DOHH2 (cell line): Measurements from ENCODE around the gene PCDH9.

Source experiments
- H3F3A ChIP-seq: fragments of 200-600 bp; sonication (generic), shearing (Covaris generic); 2 replicates; pipeline ENCODE4 v1.6.0; 2016; ENCODE audit warnings: antibody characterized with exemption, mild to moderate bottlenecking; ENCODE audit not compliant: control insufficient read depth, insufficient read depth
- H3K27ac ChIP-seq: fragments of 200-600 bp; sonication (generic); 2 replicates; pipeline ENCODE4 v1.5.1; 2014; ENCODE audit warnings: low read depth, mild to moderate bottlenecking, low read length, moderate library complexity
- H3K27me3 ChIP-seq: fragments of 200-600 bp; sonication (generic); 2 replicates; pipeline ENCODE4 v1.6.1; 2014; ENCODE audit warnings: mild to moderate bottlenecking, low read length, mixed read lengths; ENCODE audit not compliant: control insufficient read depth
- H3K36me3 ChIP-seq: fragments of 200-600 bp; sonication (generic); 2 replicates; pipeline ENCODE4 v1.6.1; 2014; ENCODE audit warnings: mild to moderate bottlenecking, low read length, moderate library complexity, mixed read lengths; ENCODE audit not compliant: control insufficient read depth
- H3K4me1 ChIP-seq: fragments of 200-600 bp; sonication (generic); 2 replicates; pipeline ENCODE4 v1.6.1; 2014; ENCODE audit warnings: mild to moderate bottlenecking, low read length, mixed read lengths; ENCODE audit not compliant: control insufficient read depth
- H3K4me2 ChIP-seq: fragments of 200-600 bp; sonication (generic); 2 replicates; pipeline ENCODE4 v1.6.0; 2014; ENCODE audit warnings: mild to moderate bottlenecking, low read length, moderate library complexity
- H3K4me3 ChIP-seq: fragments of 200-600 bp; sonication (generic); 2 replicates; pipeline ENCODE4 v1.5.1; 2014; ENCODE audit warnings: mild to moderate bottlenecking, low read length, mixed read lengths
- H3K79me2 ChIP-seq: fragments of 200-600 bp; sonication (generic); 2 replicates; pipeline ENCODE4 v1.6.1; 2014; ENCODE audit warnings: mild to moderate bottlenecking, low read length, mixed read lengths; ENCODE audit not compliant: control insufficient read depth
- H3K9me2 ChIP-seq: fragments of 200-600 bp; sonication (generic); replicated peaks from 2 replicates; pipeline ENCODE4 v1.6.1; 2014; ENCODE audit warnings: mild to moderate bottlenecking, low read length, mixed read lengths; ENCODE audit not compliant: control insufficient read depth
- H3K9me3 ChIP-seq: fragments of 200-600 bp; sonication (generic); 2 replicates; pipeline ENCODE4 v1.6.1; 2014; ENCODE audit warnings: antibody characterized with exemption, low read length, mixed read lengths; ENCODE audit not compliant: control insufficient read depth, insufficient read depth
- H4K20me1 ChIP-seq: fragments of 200-600 bp; sonication (generic); 2 replicates; pipeline ENCODE4 v1.6.0; 2014; ENCODE audit warnings: low read depth, mild to moderate bottlenecking, antibody characterized with exemption, low read length, moderate library complexity; ENCODE audit not compliant: control insufficient read depth, insufficient read depth
- EZH2phosphoT487 ChIP-seq: fragments of 200-600 bp; sonication (generic); IDR thresholded peaks from 2 replicates; pipeline ENCODE4 v1.6.1; 2017; ENCODE audit warnings: borderline replicate concordance, mild to moderate bottlenecking, antibody characterized with exemption, low read length, moderate library complexity, mixed read lengths
- TF ChIP-seq, protein P1 (sequence below): fragments of 200-600 bp; sonication (generic); IDR thresholded peaks from one replicate; pipeline ENCODE4 v1.5.1; 2014; ENCODE audit warnings: antibody characterized with exemption, mild to moderate bottlenecking, low read depth, low read length; ENCODE audit not compliant: poor library complexity, severe bottlenecking

PCDH9 gene

DNA sequence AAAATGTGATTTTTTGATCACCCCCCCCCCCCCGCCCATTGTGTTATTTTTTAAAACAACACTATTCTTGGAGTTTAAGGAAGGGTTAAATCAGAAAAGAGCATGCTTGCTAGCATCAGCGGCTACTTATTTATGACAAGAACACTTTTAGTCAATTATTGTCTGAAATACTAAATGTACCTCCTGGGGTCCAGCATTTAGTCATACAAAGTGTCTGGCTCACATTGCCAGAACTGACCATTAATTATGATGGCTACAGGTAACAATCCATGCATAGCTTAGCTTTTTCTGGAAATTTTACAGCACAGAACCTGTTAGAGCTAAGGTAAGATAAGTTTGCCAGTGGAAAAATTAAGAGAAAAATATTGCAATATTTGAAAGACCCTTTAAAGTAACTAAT, 90.1 kb downstream of the PCDH9 start:
- H3K4me1 ChIP-seq: peaks cover 6% of the 10 kb centered on the region
- no peaks in the 10 kb centered on the region for H3K27me3 ChIP-seq
- H4K20me1 ChIP-seq: no peaks in the 10 kb centered on the region
- H3F3A ChIP-seq: no peaks in the 10 kb centered on the region
- no peak overlapping the region for H3K4me2 ChIP-seq
- no peaks in the 10 kb centered on the region for H3K9me3 ChIP-seq
- no peak overlapping the region for H3K27ac ChIP-seq
- no peaks in the 10 kb centered on the region for H3K9me2 ChIP-seq
- H3K36me3 ChIP-seq: no peaks in the 10 kb centered on the region
- no peak for TF ChIP-seq EZH2phosphoT487
- TF ChIP-seq, protein P1, sequence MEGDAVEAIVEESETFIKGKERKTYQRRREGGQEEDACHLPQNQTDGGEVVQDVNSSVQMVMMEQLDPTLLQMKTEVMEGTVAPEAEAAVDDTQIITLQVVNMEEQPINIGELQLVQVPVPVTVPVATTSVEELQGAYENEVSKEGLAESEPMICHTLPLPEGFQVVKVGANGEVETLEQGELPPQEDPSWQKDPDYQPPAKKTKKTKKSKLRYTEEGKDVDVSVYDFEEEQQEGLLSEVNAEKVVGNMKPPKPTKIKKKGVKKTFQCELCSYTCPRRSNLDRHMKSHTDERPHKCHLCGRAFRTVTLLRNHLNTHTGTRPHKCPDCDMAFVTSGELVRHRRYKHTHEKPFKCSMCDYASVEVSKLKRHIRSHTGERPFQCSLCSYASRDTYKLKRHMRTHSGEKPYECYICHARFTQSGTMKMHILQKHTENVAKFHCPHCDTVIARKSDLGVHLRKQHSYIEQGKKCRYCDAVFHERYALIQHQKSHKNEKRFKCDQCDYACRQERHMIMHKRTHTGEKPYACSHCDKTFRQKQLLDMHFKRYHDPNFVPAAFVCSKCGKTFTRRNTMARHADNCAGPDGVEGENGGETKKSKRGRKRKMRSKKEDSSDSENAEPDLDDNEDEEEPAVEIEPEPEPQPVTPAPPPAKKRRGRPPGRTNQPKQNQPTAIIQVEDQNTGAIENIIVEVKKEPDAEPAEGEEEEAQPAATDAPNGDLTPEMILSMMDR: no peak
- H3K4me3 ChIP-seq: no peak overlapping the region
- H3K79me2 ChIP-seq: no peaks in the 10 kb centered on the region

DNA sequence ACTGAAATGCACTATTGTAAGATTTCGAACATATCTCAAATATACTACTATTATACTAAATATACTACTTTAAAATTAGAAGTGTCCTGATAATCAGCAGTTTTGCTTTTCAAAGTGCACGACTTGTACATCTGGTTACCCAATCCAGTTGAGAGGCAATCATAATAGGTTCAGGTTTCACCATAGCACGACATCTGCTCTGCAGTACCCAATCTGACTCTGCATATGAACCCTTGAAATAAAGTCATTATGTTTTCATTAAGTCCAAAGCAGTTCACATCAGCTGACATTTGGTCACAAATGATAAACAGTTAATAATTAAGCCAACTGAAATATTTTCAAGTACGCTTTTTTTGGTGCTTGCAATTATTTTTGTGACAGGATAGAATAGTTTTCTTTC, 90.6 kb downstream of the PCDH9 start:
- H3K9me3 ChIP-seq: no peaks in the 10 kb centered on the region
- no peak for TF ChIP-seq EZH2phosphoT487
- TF ChIP-seq, protein P1: no peak
- H3K4me1 ChIP-seq: peaks cover 7% of the 10 kb centered on the region
- no peaks in the 10 kb centered on the region for H3K27me3 ChIP-seq
- no peak overlapping the region for H3K4me2 ChIP-seq
- H3K79me2 ChIP-seq: no peaks in the 10 kb centered on the region
- H3K36me3 ChIP-seq: no peaks in the 10 kb centered on the region
- no peak overlapping the region for H3K27ac ChIP-seq
- no peaks in the 10 kb centered on the region for H4K20me1 ChIP-seq
- no peaks in the 10 kb centered on the region for H3K9me2 ChIP-seq
- no peaks in the 10 kb centered on the region for H3F3A ChIP-seq
- H3K4me3 ChIP-seq: no peak overlapping the region

DNA sequence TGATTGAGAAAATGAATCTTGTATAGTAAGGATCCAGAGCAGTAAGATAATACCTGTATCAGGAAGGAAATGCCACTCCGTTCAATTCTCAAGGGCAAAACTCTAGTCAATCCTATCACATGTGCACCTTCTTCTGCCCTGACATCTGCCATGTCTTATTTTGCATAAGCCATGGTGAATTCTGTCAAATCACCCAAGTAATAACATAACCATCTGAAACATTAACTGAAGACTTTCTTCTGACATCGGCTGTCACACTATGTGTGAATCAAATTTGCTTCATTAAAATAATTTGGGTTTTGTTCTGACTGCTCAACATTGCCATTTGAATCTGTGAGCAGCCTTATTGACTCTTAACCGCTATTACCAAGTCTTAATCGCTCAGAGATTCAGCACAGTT, 91.2 kb downstream of the PCDH9 start:
- H3K9me2 ChIP-seq: no peaks in the 10 kb centered on the region
- no peaks in the 10 kb centered on the region for H3K79me2 ChIP-seq
- H3K36me3 ChIP-seq: no peaks in the 10 kb centered on the region
- H3K4me3 ChIP-seq: no peak overlapping the region
- no peak overlapping the region for H3K27ac ChIP-seq
- H3K4me1 ChIP-seq: peaks cover 10% of the 10 kb centered on the region
- no peak for TF ChIP-seq EZH2phosphoT487
- TF ChIP-seq, protein P1: no peak
- H3K4me2 ChIP-seq: no peak overlapping the region
- no peaks in the 10 kb centered on the region for H4K20me1 ChIP-seq
- no peaks in the 10 kb centered on the region for H3F3A ChIP-seq
- H3K9me3 ChIP-seq: no peaks in the 10 kb centered on the region
- H3K27me3 ChIP-seq: no peaks in the 10 kb centered on the region
